Measurements from ENCODE around the gene PPP2R2C.

PPP2R2C gene

GRCh38 chr4:6339818-6340445, 132.5 kb downstream of the PPP2R2C start:
- H3K36me3 ChIP-seq (ENCODE audit: control insufficient read depth, low read depth, low read length): no peaks in the 10 kb centered on the region
- no peak overlapping the region for H3K9ac ChIP-seq (ENCODE audit: low read length)
- H3K4me3 ChIP-seq (ENCODE audit: low read length): no peak overlapping the region
- peaks cover 9% of the 10 kb centered on the region for H3K4me1 ChIP-seq (ENCODE audit: control insufficient read depth, low read depth, low read length)
- no peak overlapping the region for H3K27ac ChIP-seq (ENCODE audit: low read length)
- no peaks in the 10 kb centered on the region for H3K9me3 ChIP-seq (ENCODE audit: control insufficient read depth, low read depth, low read length)
- H3K27me3 ChIP-seq (ENCODE audit: control insufficient read depth, insufficient read depth, low read length): no peaks in the 10 kb centered on the region

GRCh38 chr4:6338951-6339817, 133.2 kb downstream of the PPP2R2C start:
- Histone ChIP-seq H3K9me3 (ENCODE audit: control insufficient read depth, low read depth, low read length) (no peaks in the 10 kb centered on the region), H3K27me3 (ENCODE audit: control insufficient read depth, insufficient read depth, low read length) (no peaks in the 10 kb centered on the region), H3K4me3 (ENCODE audit: low read length) (no peak overlapping the region), H3K9ac (ENCODE audit: low read length) (no peak overlapping the region), H3K36me3 (ENCODE audit: control insufficient read depth, low read depth, low read length) (no peaks in the 10 kb centered on the region), H3K27ac (ENCODE audit: low read length) (no peak overlapping the region), H3K4me1 (ENCODE audit: control insufficient read depth, low read depth, low read length) (peaks cover 9% of the 10 kb centered on the region)

GRCh38 chr4:6338175-6338950, 134.1 kb downstream of the PPP2R2C start:
- no peak overlapping the region for H3K4me3 ChIP-seq (ENCODE audit: low read length)
- no peak overlapping the region for H3K9ac ChIP-seq (ENCODE audit: low read length)
- no peaks in the 10 kb centered on the region for H3K27me3 ChIP-seq (ENCODE audit: control insufficient read depth, insufficient read depth, low read length)

GRCh38 chr4:6337331-6337935, 135.0 kb downstream of the PPP2R2C start:
- Histone ChIP-seq H3K27ac (ENCODE audit: low read length) (no peak overlapping the region), H3K9ac (ENCODE audit: low read length) (no peak overlapping the region), H3K4me1 (ENCODE audit: control insufficient read depth, low read depth, low read length) (peaks cover 9% of the 10 kb centered on the region), H3K36me3 (ENCODE audit: control insufficient read depth, low read depth, low read length) (no peaks in the 10 kb centered on the region), H3K27me3 (ENCODE audit: control insufficient read depth, insufficient read depth, low read length) (no peaks in the 10 kb centered on the region), H3K9me3 (ENCODE audit: control insufficient read depth, low read depth, low read length) (no peaks in the 10 kb centered on the region), H3K4me3 (ENCODE audit: low read length) (no peak overlapping the region)

More at GRCh38 chr4:6338175-6338950, 134.1 kb downstream of the PPP2R2C start:
- Histone ChIP-seq H3K36me3 (ENCODE audit: control insufficient read depth, low read depth, low read length) (no peaks in the 10 kb centered on the region), H3K9me3 (ENCODE audit: control insufficient read depth, low read depth, low read length) (no peaks in the 10 kb centered on the region), H3K27ac (ENCODE audit: low read length) (no peak overlapping the region), H3K4me1 (ENCODE audit: control insufficient read depth, low read depth, low read length) (peaks cover 9% of the 10 kb centered on the region)

- Histone ChIP-seq H3K9ac (ENCODE audit: low read length) (no peak overlapping the region), H3K27ac (ENCODE audit: low read length) (no peak overlapping the region), H3K4me1 (ENCODE audit: control insufficient read depth, low read depth, low read length) (peaks cover 9% of the 10 kb centered on the region), H3K9me3 (ENCODE audit: control insufficient read depth, low read depth, low read length) (no peaks in the 10 kb centered on the region), H3K4me3 (ENCODE audit: low read length) (no peak overlapping the region), H3K27me3 (ENCODE audit: control insufficient read depth, insufficient read depth, low read length) (no peaks in the 10 kb centered on the region), H3K36me3 (ENCODE audit: control insufficient read depth, low read depth, low read length) (no peaks in the 10 kb centered on the region)
These were observed 136.2 kb downstream of the PPP2R2C start for GRCh38 chr4:6336166-6336565.

- Histone ChIP-seq H3K27ac (ENCODE audit: low read length) (no peak overlapping the region), H3K9ac (ENCODE audit: low read length) (no peak overlapping the region), H3K9me3 (ENCODE audit: control insufficient read depth, low read depth, low read length) (no peaks in the 10 kb centered on the region), H3K27me3 (ENCODE audit: control insufficient read depth, insufficient read depth, low read length) (no peaks in the 10 kb centered on the region), H3K36me3 (ENCODE audit: control insufficient read depth, low read depth, low read length) (no peaks in the 10 kb centered on the region), H3K4me3 (ENCODE audit: low read length) (no peak overlapping the region), H3K4me1 (ENCODE audit: control insufficient read depth, low read depth, low read length) (peaks cover 9% of the 10 kb centered on the region)
These were observed 137.3 kb downstream of the PPP2R2C start for GRCh38 chr4:6335040-6335590.

- Histone ChIP-seq H3K9ac (ENCODE audit: low read length) (no peak overlapping the region), H3K27me3 (ENCODE audit: control insufficient read depth, insufficient read depth, low read length) (no peaks in the 10 kb centered on the region), H3K9me3 (ENCODE audit: control insufficient read depth, low read depth, low read length) (no peaks in the 10 kb centered on the region), H3K4me1 (ENCODE audit: control insufficient read depth, low read depth, low read length) (peaks cover 9% of the 10 kb centered on the region), H3K4me3 (ENCODE audit: low read length) (no peak overlapping the region), H3K36me3 (ENCODE audit: control insufficient read depth, low read depth, low read length) (no peaks in the 10 kb centered on the region), H3K27ac (ENCODE audit: low read length) (no peak overlapping the region)
These were observed 138.1 kb downstream of the PPP2R2C start for GRCh38 chr4:6334203-6334887.

GRCh38 chr4:6333301-6334202, 138.9 kb downstream of the PPP2R2C start:
- Histone ChIP-seq H3K27me3 (ENCODE audit: control insufficient read depth, insufficient read depth, low read length) (no peaks in the 10 kb centered on the region), H3K4me1 (ENCODE audit: control insufficient read depth, low read depth, low read length) (peaks cover 9% of the 10 kb centered on the region), H3K9me3 (ENCODE audit: control insufficient read depth, low read depth, low read length) (no peaks in the 10 kb centered on the region), H3K27ac (ENCODE audit: low read length) (no peak overlapping the region), H3K36me3 (ENCODE audit: control insufficient read depth, low read depth, low read length) (no peaks in the 10 kb centered on the region), H3K9ac (ENCODE audit: low read length) (no peak overlapping the region), H3K4me3 (ENCODE audit: low read length) (no peak overlapping the region)

DNA sequence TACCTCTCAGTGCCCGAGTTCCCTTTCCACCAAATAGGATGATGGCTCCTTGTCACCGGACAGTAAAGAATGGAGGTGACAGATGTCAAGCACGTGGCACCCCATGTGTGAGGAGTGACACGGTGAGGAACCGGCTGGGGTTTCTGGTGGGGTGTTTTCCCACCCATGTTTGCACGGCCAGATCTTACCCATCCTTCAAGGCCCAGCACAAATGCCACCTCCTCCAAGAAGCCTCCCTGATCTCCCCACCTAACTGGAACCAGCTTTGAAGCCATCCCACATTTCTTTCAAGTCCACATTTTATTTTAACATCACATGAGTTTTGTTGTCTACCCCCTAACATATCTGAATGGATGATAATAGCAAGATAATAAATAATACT, 139.8 kb downstream of the PPP2R2C start:
- Histone ChIP-seq H3K27ac (ENCODE audit: low read length) (no peak overlapping the region), H3K9me3 (ENCODE audit: control insufficient read depth, low read depth, low read length) (no peaks in the 10 kb centered on the region), H3K36me3 (ENCODE audit: control insufficient read depth, low read depth, low read length) (no peaks in the 10 kb centered on the region), H3K4me3 (ENCODE audit: low read length) (no peak overlapping the region), H3K4me1 (ENCODE audit: control insufficient read depth, low read depth, low read length) (peaks cover 4% of the 10 kb centered on the region), H3K9ac (ENCODE audit: low read length) (no peak overlapping the region), H3K27me3 (ENCODE audit: control insufficient read depth, insufficient read depth, low read length) (no peaks in the 10 kb centered on the region)

- Histone ChIP-seq H3K9ac (ENCODE audit: low read length) (no peak overlapping the region), H3K4me1 (ENCODE audit: control insufficient read depth, low read depth, low read length) (no peaks in the 10 kb centered on the region)
These were observed 140.3 kb downstream of the PPP2R2C start for GRCh38 chr4:6332042-6332668.

More at GRCh38 chr4:6332042-6332668, 140.3 kb downstream of the PPP2R2C start:
- no peaks in the 10 kb centered on the region for H3K36me3 ChIP-seq (ENCODE audit: control insufficient read depth, low read depth, low read length)
- H3K9me3 ChIP-seq (ENCODE audit: control insufficient read depth, low read depth, low read length): no peaks in the 10 kb centered on the region
- H3K27me3 ChIP-seq (ENCODE audit: control insufficient read depth, insufficient read depth, low read length): no peaks in the 10 kb centered on the region
- no peak overlapping the region for H3K27ac ChIP-seq (ENCODE audit: low read length)
- H3K4me3 ChIP-seq (ENCODE audit: low read length): no peak overlapping the region

Data from iPS-18a (cell line).